OCI-LY3 (cell line): ENCODE measurements around the gene TAPT1.

Experiments
- H2AFZ ChIP-seq: fragments of 200-600, 300-600 bp; shearing (Covaris generic); 2 replicates; pipeline ENCODE4 v1.6.0; 2014; ENCODE audit warnings: antibody characterized with exemption, low read depth, low read length
- H3K27ac ChIP-seq: fragments of 200-600, 300-600 bp; sonication (generic); 2 replicates; pipeline ENCODE4 v1.5.1; 2014; ENCODE audit warnings: mild to moderate bottlenecking, low read length, moderate library complexity, mixed read lengths
- H3K27me3 ChIP-seq: fragments of 200-600, 300-600 bp; sonication (generic); 2 replicates; pipeline ENCODE4 v1.6.1; 2014; ENCODE audit warnings: low read depth, low read length, mixed read lengths
- H3K36me3 ChIP-seq: fragments of 200-600, 300-600 bp; sonication (generic); replicated peaks from 2 replicates; pipeline ENCODE3; 2014; ENCODE audit warnings: low read depth, low read length, mixed read lengths
- H3K4me1 ChIP-seq: fragments of 300-600, 200-600 bp; sonication (generic); 2 replicates; pipeline ENCODE4 v1.6.1; 2014; ENCODE audit warnings: low read length, mixed read lengths
- H3K4me2 ChIP-seq: fragments of 200-600, 300-600 bp; sonication (generic); 2 replicates; pipeline ENCODE4 v1.6.1; 2014; ENCODE audit warnings: low read length, mixed read lengths
- H3K4me3 ChIP-seq: fragments of 300-600, 200-600 bp; sonication (generic); 2 replicates; pipeline ENCODE4 v1.5.1; 2014; ENCODE audit warnings: antibody characterized with exemption, mild to moderate bottlenecking, low read length, moderate library complexity
- H3K79me2 ChIP-seq: fragments of 300-600, 200-600 bp; shearing (Covaris generic); 2 replicates; pipeline ENCODE4 v1.6.1; 2014; ENCODE audit warnings: mild to moderate bottlenecking, low read length, mixed read lengths
- H3K9ac ChIP-seq: fragments of 300-600, 200-600 bp; shearing (Covaris generic); 2 replicates; pipeline ENCODE4 v1.6.0; 2014; ENCODE audit warnings: mild to moderate bottlenecking, low read length, moderate library complexity
- H3K9me3 ChIP-seq: fragments of 200-600, 300-600 bp; shearing (Covaris generic); 2 replicates; pipeline ENCODE4 v1.6.1; 2014; ENCODE audit warnings: low read length, mixed read lengths; ENCODE audit not compliant: insufficient read depth
- H4K20me1 ChIP-seq: fragments of 200-600, 300-600 bp; sonication (generic); 2 replicates; pipeline ENCODE4 v1.6.1; 2016; ENCODE audit warnings: low read length, mixed read lengths; ENCODE audit not compliant: insufficient read depth
- EZH2phosphoT487 ChIP-seq: fragments of 200-600 bp; shearing (Covaris generic); IDR thresholded peaks from 2 replicates; pipeline ENCODE4 v1.6.1; 2018; ENCODE audit warnings: antibody characterized with exemption, mixed run types, low read depth
- TF ChIP-seq, protein P1 (sequence below): fragments of 200-600, 300-600 bp; sonication (generic); IDR thresholded peaks from 2 replicates; pipeline ENCODE4 v1.5.1; 2014; ENCODE audit warnings: antibody characterized with exemption, low read length, low read depth

The TAPT1 gene

DNA sequence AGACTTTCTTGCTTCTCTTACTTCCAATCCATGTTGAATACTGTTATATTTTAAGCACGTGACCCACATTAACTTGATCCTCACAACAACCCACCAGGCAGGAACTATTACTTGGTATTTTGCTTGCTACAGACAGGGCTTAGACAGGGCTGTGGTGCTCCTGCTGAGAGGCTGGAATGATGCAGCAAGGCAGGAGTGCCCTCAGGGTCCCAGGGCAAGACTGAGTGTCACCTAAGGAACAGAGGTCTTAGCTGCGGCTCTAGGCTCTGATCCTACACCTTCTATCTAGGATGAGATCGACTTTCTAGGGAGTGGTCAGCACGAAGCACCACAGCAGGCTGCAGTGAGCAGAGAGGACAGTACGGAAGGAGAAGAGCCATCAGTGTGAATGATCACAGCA lies 20.0 kb downstream of the TAPT1 start:
- H3K9me3 ChIP-seq: no peaks in the 10 kb centered on the region
- peaks cover 7% of the 10 kb centered on the region; the same call in 1 of the 2 replicates for H4K20me1 ChIP-seq
- H3K4me1 ChIP-seq: peaks cover 4% of the 10 kb centered on the region
- no peak for TF ChIP-seq EZH2phosphoT487
- TF ChIP-seq, protein P1, sequence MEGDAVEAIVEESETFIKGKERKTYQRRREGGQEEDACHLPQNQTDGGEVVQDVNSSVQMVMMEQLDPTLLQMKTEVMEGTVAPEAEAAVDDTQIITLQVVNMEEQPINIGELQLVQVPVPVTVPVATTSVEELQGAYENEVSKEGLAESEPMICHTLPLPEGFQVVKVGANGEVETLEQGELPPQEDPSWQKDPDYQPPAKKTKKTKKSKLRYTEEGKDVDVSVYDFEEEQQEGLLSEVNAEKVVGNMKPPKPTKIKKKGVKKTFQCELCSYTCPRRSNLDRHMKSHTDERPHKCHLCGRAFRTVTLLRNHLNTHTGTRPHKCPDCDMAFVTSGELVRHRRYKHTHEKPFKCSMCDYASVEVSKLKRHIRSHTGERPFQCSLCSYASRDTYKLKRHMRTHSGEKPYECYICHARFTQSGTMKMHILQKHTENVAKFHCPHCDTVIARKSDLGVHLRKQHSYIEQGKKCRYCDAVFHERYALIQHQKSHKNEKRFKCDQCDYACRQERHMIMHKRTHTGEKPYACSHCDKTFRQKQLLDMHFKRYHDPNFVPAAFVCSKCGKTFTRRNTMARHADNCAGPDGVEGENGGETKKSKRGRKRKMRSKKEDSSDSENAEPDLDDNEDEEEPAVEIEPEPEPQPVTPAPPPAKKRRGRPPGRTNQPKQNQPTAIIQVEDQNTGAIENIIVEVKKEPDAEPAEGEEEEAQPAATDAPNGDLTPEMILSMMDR: no peak
- no peak overlapping the region for H3K4me3 ChIP-seq
- no peaks in the 10 kb centered on the region for H3K79me2 ChIP-seq
- no peak overlapping the region for H3K27ac ChIP-seq
- no peak overlapping the region for H3K9ac ChIP-seq
- no peaks in the 10 kb centered on the region for H3K27me3 ChIP-seq
- no peaks in the 10 kb centered on the region for H3K36me3 ChIP-seq
- H2AFZ ChIP-seq: no peak overlapping the region
- no peak overlapping the region for H3K4me2 ChIP-seq

DNA sequence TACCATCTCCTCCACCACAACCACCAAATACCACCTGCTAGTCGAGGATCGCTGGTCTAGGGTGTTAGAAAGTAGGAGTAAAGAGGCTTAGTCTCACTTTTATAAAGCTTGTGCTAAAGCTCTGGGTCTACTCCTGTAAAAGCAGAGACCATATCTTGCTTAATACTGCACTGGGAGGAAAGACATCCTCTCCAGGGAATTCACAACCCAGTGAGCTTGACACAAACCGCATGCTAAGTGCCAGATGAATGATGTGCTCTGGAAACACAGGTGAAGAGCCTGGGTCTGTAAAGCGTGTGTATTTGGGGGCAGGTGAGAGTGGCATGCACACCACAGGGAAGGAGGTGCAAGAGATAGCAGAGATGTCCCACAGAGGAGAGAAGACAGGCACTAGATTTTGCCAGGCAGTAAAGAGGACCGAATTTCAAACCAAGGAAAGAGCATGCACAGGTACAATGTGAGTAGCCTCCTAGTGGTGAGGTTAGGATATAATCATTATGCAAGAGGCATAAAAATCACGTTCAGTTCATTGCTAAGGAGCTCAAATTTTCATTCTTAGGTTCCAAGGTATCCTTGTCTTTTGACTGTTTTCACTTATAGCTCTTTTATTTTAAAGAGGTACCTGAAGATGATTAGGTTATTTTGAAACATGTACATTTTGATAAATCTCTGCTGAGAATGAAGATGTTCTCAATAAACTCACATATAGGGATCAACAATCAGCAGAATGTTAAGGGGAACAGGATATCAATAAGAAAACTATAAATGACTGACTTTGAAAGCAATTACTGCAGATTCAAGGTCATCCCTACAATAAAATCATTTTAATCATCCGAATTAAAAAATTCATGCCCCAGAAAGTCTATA lies 20.7 kb downstream of the TAPT1 start:
- peaks cover 4% of the 10 kb centered on the region for H3K4me1 ChIP-seq
- no peak overlapping the region for H3K9ac ChIP-seq
- TF ChIP-seq EZH2phosphoT487: no peak
- TF ChIP-seq, protein P1: peak; percentile 62
- no peak overlapping the region for H3K4me3 ChIP-seq
- H3K27ac ChIP-seq: no peak overlapping the region
- no peaks in the 10 kb centered on the region for H3K79me2 ChIP-seq
- H3K27me3 ChIP-seq: no peaks in the 10 kb centered on the region
- peak overlapping the region; percentile 14; the same call in 1 of the 2 replicates for H3K4me2 ChIP-seq
- no peak overlapping the region for H2AFZ ChIP-seq
- no peaks in the 10 kb centered on the region for H3K36me3 ChIP-seq
- no peaks in the 10 kb centered on the region for H3K9me3 ChIP-seq
- peaks cover 7% of the 10 kb centered on the region; the same call in 1 of the 2 replicates for H4K20me1 ChIP-seq

DNA sequence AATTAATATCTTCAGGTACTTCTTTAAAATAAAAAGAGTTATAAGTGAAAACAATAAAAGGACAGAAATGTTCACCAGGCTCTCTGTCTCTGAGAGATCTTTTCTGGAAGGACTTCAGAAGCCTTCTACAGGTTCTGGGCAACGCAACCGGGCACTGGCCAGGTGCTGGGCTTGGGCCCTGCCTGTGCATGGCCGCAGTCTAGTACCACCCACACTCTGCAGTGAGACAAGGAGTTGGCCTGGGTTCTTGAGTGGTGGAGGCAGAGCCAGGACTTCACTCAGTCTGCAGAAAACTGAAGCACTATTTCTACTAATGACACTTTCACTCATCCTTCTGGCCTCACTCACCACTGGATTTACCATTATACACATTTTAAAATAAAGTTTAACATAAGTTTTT lies 21.8 kb downstream of the TAPT1 start:
- no peaks in the 10 kb centered on the region for H3K27me3 ChIP-seq
- peaks cover 4% of the 10 kb centered on the region for H3K4me1 ChIP-seq
- H3K27ac ChIP-seq: no peak overlapping the region
- H2AFZ ChIP-seq: no peak overlapping the region
- H3K9me3 ChIP-seq: no peaks in the 10 kb centered on the region
- no peak overlapping the region for H3K9ac ChIP-seq
- H3K4me2 ChIP-seq: no peak overlapping the region
- no peaks in the 10 kb centered on the region for H3K79me2 ChIP-seq
- TF ChIP-seq, protein P1: no peak
- TF ChIP-seq EZH2phosphoT487: no peak
- H4K20me1 ChIP-seq: peaks cover 7% of the 10 kb centered on the region; the same call in 1 of the 2 replicates
- H3K36me3 ChIP-seq: no peaks in the 10 kb centered on the region
- H3K4me3 ChIP-seq: no peak overlapping the region

DNA sequence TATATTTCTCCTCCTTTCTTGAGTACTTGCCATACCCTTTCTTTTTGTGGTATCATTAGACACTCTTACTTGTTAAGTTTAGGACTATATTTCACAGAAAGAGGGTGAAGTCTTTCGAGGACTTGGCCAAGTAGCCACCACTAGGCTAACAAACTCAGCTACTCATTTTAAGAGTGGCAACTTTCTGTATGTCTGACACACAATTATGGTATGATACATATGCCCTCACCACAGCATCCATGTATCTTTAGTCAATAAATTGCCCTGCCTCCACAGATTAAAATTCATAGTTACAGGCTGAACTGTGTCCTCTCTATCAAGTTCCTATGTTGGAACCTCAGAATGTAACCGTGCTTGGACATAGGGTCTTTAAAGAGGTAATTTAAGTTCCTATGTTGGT lies 23.2 kb downstream of the TAPT1 start:
- no peak overlapping the region for H2AFZ ChIP-seq
- H3K27me3 ChIP-seq: no peaks in the 10 kb centered on the region
- no peaks in the 10 kb centered on the region for H3K79me2 ChIP-seq
- no peaks in the 10 kb centered on the region for H3K9me3 ChIP-seq
- TF ChIP-seq, protein P1: no peak
- no peak for TF ChIP-seq EZH2phosphoT487
- no peak overlapping the region for H3K4me3 ChIP-seq
- H3K4me1 ChIP-seq: peaks cover 4% of the 10 kb centered on the region
- H4K20me1 ChIP-seq: peaks cover 7% of the 10 kb centered on the region; the same call in 1 of the 2 replicates
- no peak overlapping the region for H3K4me2 ChIP-seq
- no peak overlapping the region for H3K27ac ChIP-seq
- H3K9ac ChIP-seq: no peak overlapping the region
- no peaks in the 10 kb centered on the region for H3K36me3 ChIP-seq
